HepG2 (cell line): ENCODE data around the gene PCBP2.
"Not testable (repeated sequence)": the region's sequence is repeated elsewhere in the genome, so short reads cannot be mapped to it uniquely, and the experiment has no call there.

Source experiments
- BCL3 ChIP-seq: sonication (generic); formaldehyde crosslinking; IDR thresholded peaks from 2 replicates; pipeline ENCODE4 v1.5.1; 2020; ENCODE audit warnings: mild to moderate bottlenecking, missing genetic modification reagents, moderate library complexity
- FOXM1 ChIP-seq: sonication (generic); formaldehyde crosslinking; IDR thresholded peaks from 2 replicates; pipeline ENCODE4 v1.5.0; 2020; ENCODE audit warnings: missing genetic modification reagents
- POLR2A ChIP-seq, 2 experiments: IDR thresholded peaks; 2 replicates each; pipeline ENCODE4 v1.6.1; 2011; ENCODE audit warnings: low read depth in 2 of 2, low read length in 2 of 2, mild to moderate bottlenecking in 1 of 2, moderate library complexity in 1 of 2; ENCODE audit not compliant: insufficient read depth in 1 of 2
- POLR2AphosphoS5 ChIP-seq: IDR thresholded peaks from 2 replicates; pipeline ENCODE4 v1.6.1; 2012; ENCODE audit warnings: low read depth, low read length
- RBM22 ChIP-seq: fragments of 200-400 bp; formaldehyde crosslinking; optimal IDR thresholded peaks from 2 replicates; pipeline ENCODE3; 2017; ENCODE audit warnings: mild to moderate bottlenecking, low read length, moderate library complexity
- TCF7 ChIP-seq: sonication (generic); IDR thresholded peaks from 2 replicates; pipeline ENCODE4 v1.6.1; 2016; ENCODE audit warnings: antibody characterized with exemption, low read depth
- YY1 ChIP-seq: IDR thresholded peaks from 2 replicates; pipeline ENCODE4 v1.6.1; 2011; ENCODE audit warnings: low read length, low read depth, moderate library complexity, mild to moderate bottlenecking; ENCODE audit not compliant: insufficient read depth, insufficient replicate concordance
- ZNF232 ChIP-seq: sonication (generic); formaldehyde crosslinking; IDR thresholded peaks from 2 replicates; pipeline ENCODE4 v1.4.0; 2020; ENCODE audit warnings: missing genetic modification reagents, borderline replicate concordance
- ZNF263 ChIP-seq: sonication (generic); formaldehyde crosslinking; IDR thresholded peaks from 2 replicates; pipeline ENCODE4 v1.4.0; 2020; ENCODE audit warnings: missing genetic modification reagents
- ZNF615 ChIP-seq: sonication (generic); formaldehyde crosslinking; IDR thresholded peaks from 2 replicates; pipeline ENCODE4 v1.5.0; 2020; ENCODE audit warnings: mild to moderate bottlenecking, missing genetic modification reagents, borderline replicate concordance
- TF ChIP-seq, protein P1 (sequence below): sonication (generic); formaldehyde crosslinking; IDR thresholded peaks from 2 replicates; pipeline ENCODE4 v1.5.0; 2020; ENCODE audit warnings: mild to moderate bottlenecking, missing genetic modification reagents, borderline replicate concordance
- TF ChIP-seq, protein P2 (sequence below): IDR thresholded peaks from 2 replicates; pipeline ENCODE4 v1.6.1; 2016; ENCODE audit warnings: low read depth, missing genetic modification reagents, missing compliant biosample characterization
- TF ChIP-seq, protein P3 (sequence below), 2 experiments: IDR thresholded peaks; 2 replicates each; pipeline ENCODE4 v1.6.1; 2011 to 2012; ENCODE audit warnings: low read length in 2 of 2, borderline replicate concordance in 1 of 2, low read depth in 1 of 2, mild to moderate bottlenecking in 1 of 2, moderate library complexity in 1 of 2
- TF ChIP-seq, protein P4 (sequence below): sonication (generic); formaldehyde crosslinking; IDR thresholded peaks from 2 replicates; pipeline ENCODE4 v1.5.0; 2020; ENCODE audit warnings: mild to moderate bottlenecking, missing genetic modification reagents, moderate library complexity

DNA sequence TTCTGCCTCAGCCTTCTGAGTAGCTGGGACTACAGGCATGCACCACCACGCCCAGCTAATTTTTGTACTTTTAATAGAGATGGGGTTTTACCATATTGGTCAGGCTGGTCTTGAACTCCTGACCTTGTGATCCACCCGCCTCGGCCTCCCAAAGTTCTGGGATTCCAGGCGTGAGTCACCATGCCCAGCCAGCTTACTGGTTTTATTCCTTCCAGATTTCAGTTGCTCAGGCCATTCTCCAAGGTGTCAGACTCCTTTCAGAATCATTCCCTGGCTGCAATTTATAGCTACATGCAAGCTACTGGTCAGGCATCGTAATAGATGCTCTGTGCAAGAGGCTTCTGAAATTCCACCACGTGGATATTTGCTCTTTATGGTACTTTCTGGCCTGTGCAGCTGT, 29.6 kb downstream of the PCBP2 start:
- TF ChIP-seq, protein P1, sequence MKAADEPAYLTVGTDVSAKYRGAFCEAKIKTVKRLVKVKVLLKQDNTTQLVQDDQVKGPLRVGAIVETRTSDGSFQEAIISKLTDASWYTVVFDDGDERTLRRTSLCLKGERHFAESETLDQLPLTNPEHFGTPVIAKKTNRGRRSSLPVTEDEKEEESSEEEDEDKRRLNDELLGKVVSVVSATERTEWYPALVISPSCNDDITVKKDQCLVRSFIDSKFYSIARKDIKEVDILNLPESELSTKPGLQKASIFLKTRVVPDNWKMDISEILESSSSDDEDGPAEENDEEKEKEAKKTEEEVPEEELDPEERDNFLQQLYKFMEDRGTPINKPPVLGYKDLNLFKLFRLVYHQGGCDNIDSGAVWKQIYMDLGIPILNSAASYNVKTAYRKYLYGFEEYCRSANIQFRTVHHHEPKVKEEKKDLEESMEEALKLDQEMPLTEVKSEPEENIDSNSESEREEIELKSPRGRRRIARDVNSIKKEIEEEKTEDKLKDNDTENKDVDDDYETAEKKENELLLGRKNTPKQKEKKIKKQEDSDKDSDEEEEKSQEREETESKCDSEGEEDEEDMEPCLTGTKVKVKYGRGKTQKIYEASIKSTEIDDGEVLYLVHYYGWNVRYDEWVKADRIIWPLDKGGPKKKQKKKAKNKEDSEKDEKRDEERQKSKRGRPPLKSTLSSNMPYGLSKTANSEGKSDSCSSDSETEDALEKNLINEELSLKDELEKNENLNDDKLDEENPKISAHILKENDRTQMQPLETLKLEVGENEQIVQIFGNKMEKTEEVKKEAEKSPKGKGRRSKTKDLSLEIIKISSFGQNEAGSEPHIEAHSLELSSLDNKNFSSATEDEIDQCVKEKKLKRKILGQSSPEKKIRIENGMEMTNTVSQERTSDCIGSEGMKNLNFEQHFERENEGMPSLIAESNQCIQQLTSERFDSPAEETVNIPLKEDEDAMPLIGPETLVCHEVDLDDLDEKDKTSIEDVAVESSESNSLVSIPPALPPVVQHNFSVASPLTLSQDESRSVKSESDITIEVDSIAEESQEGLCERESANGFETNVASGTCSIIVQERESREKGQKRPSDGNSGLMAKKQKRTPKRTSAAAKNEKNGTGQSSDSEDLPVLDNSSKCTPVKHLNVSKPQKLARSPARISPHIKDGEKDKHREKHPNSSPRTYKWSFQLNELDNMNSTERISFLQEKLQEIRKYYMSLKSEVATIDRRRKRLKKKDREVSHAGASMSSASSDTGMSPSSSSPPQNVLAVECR = 0 out of 2 replicates have a peak, but pooled peaks have one; percentile 21
- TF ChIP-seq FOXM1 (CRISPR knock-in tag); RBM22; POLR2A (IDR thresholded peaks at IDR 0.05; ENCODE audit: insufficient read depth in 1 of 2, low read depth in 2 of 2, low read length in 2 of 2); ZNF263 (CRISPR knock-in tag); POLR2AphosphoS5; TCF7; BCL3; ZNF232 (CRISPR knock-in tag); YY1; ZNF615 (CRISPR knock-in tag): not testable (repeated sequence)
- TF ChIP-seq, protein P2, sequence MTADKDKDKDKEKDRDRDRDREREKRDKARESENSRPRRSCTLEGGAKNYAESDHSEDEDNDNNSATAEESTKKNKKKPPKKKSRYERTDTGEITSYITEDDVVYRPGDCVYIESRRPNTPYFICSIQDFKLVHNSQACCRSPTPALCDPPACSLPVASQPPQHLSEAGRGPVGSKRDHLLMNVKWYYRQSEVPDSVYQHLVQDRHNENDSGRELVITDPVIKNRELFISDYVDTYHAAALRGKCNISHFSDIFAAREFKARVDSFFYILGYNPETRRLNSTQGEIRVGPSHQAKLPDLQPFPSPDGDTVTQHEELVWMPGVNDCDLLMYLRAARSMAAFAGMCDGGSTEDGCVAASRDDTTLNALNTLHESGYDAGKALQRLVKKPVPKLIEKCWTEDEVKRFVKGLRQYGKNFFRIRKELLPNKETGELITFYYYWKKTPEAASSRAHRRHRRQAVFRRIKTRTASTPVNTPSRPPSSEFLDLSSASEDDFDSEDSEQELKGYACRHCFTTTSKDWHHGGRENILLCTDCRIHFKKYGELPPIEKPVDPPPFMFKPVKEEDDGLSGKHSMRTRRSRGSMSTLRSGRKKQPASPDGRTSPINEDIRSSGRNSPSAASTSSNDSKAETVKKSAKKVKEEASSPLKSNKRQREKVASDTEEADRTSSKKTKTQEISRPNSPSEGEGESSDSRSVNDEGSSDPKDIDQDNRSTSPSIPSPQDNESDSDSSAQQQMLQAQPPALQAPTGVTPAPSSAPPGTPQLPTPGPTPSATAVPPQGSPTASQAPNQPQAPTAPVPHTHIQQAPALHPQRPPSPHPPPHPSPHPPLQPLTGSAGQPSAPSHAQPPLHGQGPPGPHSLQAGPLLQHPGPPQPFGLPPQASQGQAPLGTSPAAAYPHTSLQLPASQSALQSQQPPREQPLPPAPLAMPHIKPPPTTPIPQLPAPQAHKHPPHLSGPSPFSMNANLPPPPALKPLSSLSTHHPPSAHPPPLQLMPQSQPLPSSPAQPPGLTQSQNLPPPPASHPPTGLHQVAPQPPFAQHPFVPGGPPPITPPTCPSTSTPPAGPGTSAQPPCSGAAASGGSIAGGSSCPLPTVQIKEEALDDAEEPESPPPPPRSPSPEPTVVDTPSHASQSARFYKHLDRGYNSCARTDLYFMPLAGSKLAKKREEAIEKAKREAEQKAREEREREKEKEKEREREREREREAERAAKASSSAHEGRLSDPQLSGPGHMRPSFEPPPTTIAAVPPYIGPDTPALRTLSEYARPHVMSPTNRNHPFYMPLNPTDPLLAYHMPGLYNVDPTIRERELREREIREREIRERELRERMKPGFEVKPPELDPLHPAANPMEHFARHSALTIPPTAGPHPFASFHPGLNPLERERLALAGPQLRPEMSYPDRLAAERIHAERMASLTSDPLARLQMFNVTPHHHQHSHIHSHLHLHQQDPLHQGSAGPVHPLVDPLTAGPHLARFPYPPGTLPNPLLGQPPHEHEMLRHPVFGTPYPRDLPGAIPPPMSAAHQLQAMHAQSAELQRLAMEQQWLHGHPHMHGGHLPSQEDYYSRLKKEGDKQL (CRISPR knock-in tag) = not testable (repeated sequence)
- TF ChIP-seq, protein P3, sequence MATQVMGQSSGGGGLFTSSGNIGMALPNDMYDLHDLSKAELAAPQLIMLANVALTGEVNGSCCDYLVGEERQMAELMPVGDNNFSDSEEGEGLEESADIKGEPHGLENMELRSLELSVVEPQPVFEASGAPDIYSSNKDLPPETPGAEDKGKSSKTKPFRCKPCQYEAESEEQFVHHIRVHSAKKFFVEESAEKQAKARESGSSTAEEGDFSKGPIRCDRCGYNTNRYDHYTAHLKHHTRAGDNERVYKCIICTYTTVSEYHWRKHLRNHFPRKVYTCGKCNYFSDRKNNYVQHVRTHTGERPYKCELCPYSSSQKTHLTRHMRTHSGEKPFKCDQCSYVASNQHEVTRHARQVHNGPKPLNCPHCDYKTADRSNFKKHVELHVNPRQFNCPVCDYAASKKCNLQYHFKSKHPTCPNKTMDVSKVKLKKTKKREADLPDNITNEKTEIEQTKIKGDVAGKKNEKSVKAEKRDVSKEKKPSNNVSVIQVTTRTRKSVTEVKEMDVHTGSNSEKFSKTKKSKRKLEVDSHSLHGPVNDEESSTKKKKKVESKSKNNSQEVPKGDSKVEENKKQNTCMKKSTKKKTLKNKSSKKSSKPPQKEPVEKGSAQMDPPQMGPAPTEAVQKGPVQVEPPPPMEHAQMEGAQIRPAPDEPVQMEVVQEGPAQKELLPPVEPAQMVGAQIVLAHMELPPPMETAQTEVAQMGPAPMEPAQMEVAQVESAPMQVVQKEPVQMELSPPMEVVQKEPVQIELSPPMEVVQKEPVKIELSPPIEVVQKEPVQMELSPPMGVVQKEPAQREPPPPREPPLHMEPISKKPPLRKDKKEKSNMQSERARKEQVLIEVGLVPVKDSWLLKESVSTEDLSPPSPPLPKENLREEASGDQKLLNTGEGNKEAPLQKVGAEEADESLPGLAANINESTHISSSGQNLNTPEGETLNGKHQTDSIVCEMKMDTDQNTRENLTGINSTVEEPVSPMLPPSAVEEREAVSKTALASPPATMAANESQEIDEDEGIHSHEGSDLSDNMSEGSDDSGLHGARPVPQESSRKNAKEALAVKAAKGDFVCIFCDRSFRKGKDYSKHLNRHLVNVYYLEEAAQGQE (IDR thresholded peaks at IDR 0.05; ENCODE audit: borderline replicate concordance in 1 of 2, low read depth in 1 of 2, low read length in 2 of 2) = not testable (repeated sequence)
- TF ChIP-seq, protein P4, sequence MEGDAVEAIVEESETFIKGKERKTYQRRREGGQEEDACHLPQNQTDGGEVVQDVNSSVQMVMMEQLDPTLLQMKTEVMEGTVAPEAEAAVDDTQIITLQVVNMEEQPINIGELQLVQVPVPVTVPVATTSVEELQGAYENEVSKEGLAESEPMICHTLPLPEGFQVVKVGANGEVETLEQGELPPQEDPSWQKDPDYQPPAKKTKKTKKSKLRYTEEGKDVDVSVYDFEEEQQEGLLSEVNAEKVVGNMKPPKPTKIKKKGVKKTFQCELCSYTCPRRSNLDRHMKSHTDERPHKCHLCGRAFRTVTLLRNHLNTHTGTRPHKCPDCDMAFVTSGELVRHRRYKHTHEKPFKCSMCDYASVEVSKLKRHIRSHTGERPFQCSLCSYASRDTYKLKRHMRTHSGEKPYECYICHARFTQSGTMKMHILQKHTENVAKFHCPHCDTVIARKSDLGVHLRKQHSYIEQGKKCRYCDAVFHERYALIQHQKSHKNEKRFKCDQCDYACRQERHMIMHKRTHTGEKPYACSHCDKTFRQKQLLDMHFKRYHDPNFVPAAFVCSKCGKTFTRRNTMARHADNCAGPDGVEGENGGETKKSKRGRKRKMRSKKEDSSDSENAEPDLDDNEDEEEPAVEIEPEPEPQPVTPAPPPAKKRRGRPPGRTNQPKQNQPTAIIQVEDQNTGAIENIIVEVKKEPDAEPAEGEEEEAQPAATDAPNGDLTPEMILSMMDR (CRISPR knock-in tag) = not testable (repeated sequence)
